ENCODE results near the gene RAPGEF5.

Gene RAPGEF5

GRCh38 chr7:22234227-22234626 is 122.7 kb downstream of the RAPGEF5 start:
- Histone ChIP-seq H3K36me3 (ENCODE audit: control insufficient read depth in 1 of 2, insufficient read depth in 2 of 2, low read length in 2 of 2) (no peaks in the 10 kb centered on the region), H3K4me3 (ENCODE audit: low read depth in 1 of 2, low read length in 2 of 2) (no peak overlapping the region), H3K27ac (ENCODE audit: low read length) (no peak overlapping the region), H3K27me3 (ENCODE audit: low read depth, low read length) (no peaks in the 10 kb centered on the region), H3K4me1 (ENCODE audit: control insufficient read depth in 1 of 2, insufficient read depth in 2 of 2, low read length in 2 of 2) (no peaks in the 10 kb centered on the region), H3K9me3 (ENCODE audit: control insufficient read depth in 1 of 2, low read length in 2 of 2) (no peaks in the 10 kb centered on the region)

GRCh38 chr7:22231806-22232205 is 125.1 kb downstream of the RAPGEF5 start:
- Histone ChIP-seq H3K9me3 (ENCODE audit: control insufficient read depth in 1 of 2, low read length in 2 of 2) (no peaks in the 10 kb centered on the region), H3K4me1 (ENCODE audit: control insufficient read depth in 1 of 2, insufficient read depth in 2 of 2, low read length in 2 of 2) (no peaks in the 10 kb centered on the region), H3K27ac (ENCODE audit: low read length) (no peak overlapping the region)

GRCh38 chr7:22231141-22231540 is 125.8 kb downstream of the RAPGEF5 start:
- Histone ChIP-seq H3K36me3 (ENCODE audit: control insufficient read depth in 1 of 2, insufficient read depth in 2 of 2, low read length in 2 of 2) (no peaks in the 10 kb centered on the region), H3K4me1 (ENCODE audit: control insufficient read depth in 1 of 2, insufficient read depth in 2 of 2, low read length in 2 of 2) (no peaks in the 10 kb centered on the region), H3K27ac (ENCODE audit: low read length) (no peak overlapping the region)

More at GRCh38 chr7:22231806-22232205, 125.1 kb downstream of the RAPGEF5 start:
- Histone ChIP-seq H3K27me3 (ENCODE audit: low read depth, low read length) (no peaks in the 10 kb centered on the region), H3K36me3 (ENCODE audit: control insufficient read depth in 1 of 2, insufficient read depth in 2 of 2, low read length in 2 of 2) (no peaks in the 10 kb centered on the region), H3K4me3 (ENCODE audit: low read depth in 1 of 2, low read length in 2 of 2) (no peak overlapping the region)

GRCh38 chr7:22230238-22230637 is 126.7 kb downstream of the RAPGEF5 start:
- no peak overlapping the region for H3K4me3 ChIP-seq (ENCODE audit: low read depth in 1 of 2, low read length in 2 of 2)
- no peaks in the 10 kb centered on the region for H3K27me3 ChIP-seq (ENCODE audit: low read depth, low read length)
- H3K36me3 ChIP-seq (ENCODE audit: control insufficient read depth in 1 of 2, insufficient read depth in 2 of 2, low read length in 2 of 2): no peaks in the 10 kb centered on the region
- H3K9me3 ChIP-seq (ENCODE audit: control insufficient read depth in 1 of 2, low read length in 2 of 2): no peaks in the 10 kb centered on the region
- H3K4me1 ChIP-seq (ENCODE audit: control insufficient read depth in 1 of 2, insufficient read depth in 2 of 2, low read length in 2 of 2): no peaks in the 10 kb centered on the region
- H3K27ac ChIP-seq (ENCODE audit: low read length): no peak overlapping the region

More at GRCh38 chr7:22231141-22231540, 125.8 kb downstream of the RAPGEF5 start:
- no peak overlapping the region for H3K4me3 ChIP-seq (ENCODE audit: low read depth in 1 of 2, low read length in 2 of 2)
- H3K9me3 ChIP-seq (ENCODE audit: control insufficient read depth in 1 of 2, low read length in 2 of 2): no peaks in the 10 kb centered on the region
- no peaks in the 10 kb centered on the region for H3K27me3 ChIP-seq (ENCODE audit: low read depth, low read length)

- H3K9me3 ChIP-seq (ENCODE audit: control insufficient read depth in 1 of 2, low read length in 2 of 2): no peaks in the 10 kb centered on the region
- H3K4me3 ChIP-seq (ENCODE audit: low read depth in 1 of 2, low read length in 2 of 2): no peak overlapping the region
- H3K36me3 ChIP-seq (ENCODE audit: control insufficient read depth in 1 of 2, insufficient read depth in 2 of 2, low read length in 2 of 2): no peaks in the 10 kb centered on the region
- H3K27me3 ChIP-seq (ENCODE audit: low read depth, low read length): no peaks in the 10 kb centered on the region
- H3K4me1 ChIP-seq (ENCODE audit: control insufficient read depth in 1 of 2, insufficient read depth in 2 of 2, low read length in 2 of 2): no peaks in the 10 kb centered on the region
- no peak overlapping the region for H3K27ac ChIP-seq (ENCODE audit: low read length)
These were observed 127.8 kb downstream of the RAPGEF5 start for GRCh38 chr7:22229148-22229547.

- no peak overlapping the region for H3K27ac ChIP-seq (ENCODE audit: low read length)
- peaks cover 0 to 4% of the 10 kb centered on the region in 2 donors for H3K4me1 ChIP-seq (ENCODE audit: control insufficient read depth in 1 of 2, insufficient read depth in 2 of 2, low read length in 2 of 2)
- no peaks in the 10 kb centered on the region for H3K9me3 ChIP-seq (ENCODE audit: control insufficient read depth in 1 of 2, low read length in 2 of 2)
- H3K36me3 ChIP-seq (ENCODE audit: control insufficient read depth in 1 of 2, insufficient read depth in 2 of 2, low read length in 2 of 2): no peaks in the 10 kb centered on the region
- H3K27me3 ChIP-seq (ENCODE audit: low read depth, low read length): no peaks in the 10 kb centered on the region
- H3K4me3 ChIP-seq (ENCODE audit: low read depth in 1 of 2, low read length in 2 of 2): no peak overlapping the region
These were observed 133.1 kb downstream of the RAPGEF5 start for GRCh38 chr7:22223807-22224206.

- H3K36me3 ChIP-seq (ENCODE audit: control insufficient read depth in 1 of 2, insufficient read depth in 2 of 2, low read length in 2 of 2): no peaks in the 10 kb centered on the region
- peaks cover 0 to 4% of the 10 kb centered on the region in 2 donors for H3K4me1 ChIP-seq (ENCODE audit: control insufficient read depth in 1 of 2, insufficient read depth in 2 of 2, low read length in 2 of 2)
- peak overlapping the region; percentile 21 for H3K27ac ChIP-seq (ENCODE audit: low read length)
- H3K4me3 ChIP-seq (ENCODE audit: low read depth in 1 of 2, low read length in 2 of 2): no peak overlapping the region
- no peaks in the 10 kb centered on the region for H3K9me3 ChIP-seq (ENCODE audit: control insufficient read depth in 1 of 2, low read length in 2 of 2)
- H3K27me3 ChIP-seq (ENCODE audit: low read depth, low read length): no peaks in the 10 kb centered on the region
These were observed 136.0 kb downstream of the RAPGEF5 start for GRCh38 chr7:22220941-22221340.

GRCh38 chr7:22219739-22220493 is 137.0 kb downstream of the RAPGEF5 start:
- H3K36me3 ChIP-seq (ENCODE audit: control insufficient read depth in 1 of 2, insufficient read depth in 2 of 2, low read length in 2 of 2): no peaks in the 10 kb centered on the region
- H3K9me3 ChIP-seq (ENCODE audit: control insufficient read depth in 1 of 2, low read length in 2 of 2): no peaks in the 10 kb centered on the region
- no peaks in the 10 kb centered on the region for H3K27me3 ChIP-seq (ENCODE audit: low read depth, low read length)
- H3K4me3 ChIP-seq (ENCODE audit: low read depth in 1 of 2, low read length in 2 of 2): peak overlapping the region; percentile 34 to 37
- H3K27ac ChIP-seq (ENCODE audit: low read length): peak overlapping the region; percentile 66
- H3K4me1 ChIP-seq (ENCODE audit: control insufficient read depth in 1 of 2, insufficient read depth in 2 of 2, low read length in 2 of 2): peaks cover 0 to 4% of the 10 kb centered on the region in 2 donors

GRCh38 chr7:22219036-22219435 is 137.9 kb downstream of the RAPGEF5 start:
- no peaks in the 10 kb centered on the region for H3K27me3 ChIP-seq (ENCODE audit: low read depth, low read length)
- peak overlapping the region; percentile 66 for H3K27ac ChIP-seq (ENCODE audit: low read length)
- H3K36me3 ChIP-seq (ENCODE audit: control insufficient read depth in 1 of 2, insufficient read depth in 2 of 2, low read length in 2 of 2): no peaks in the 10 kb centered on the region
- no peaks in the 10 kb centered on the region for H3K9me3 ChIP-seq (ENCODE audit: control insufficient read depth in 1 of 2, low read length in 2 of 2)
- peaks cover 0 to 4% of the 10 kb centered on the region in 2 donors for H3K4me1 ChIP-seq (ENCODE audit: control insufficient read depth in 1 of 2, insufficient read depth in 2 of 2, low read length in 2 of 2)
- H3K4me3 ChIP-seq (ENCODE audit: low read depth in 1 of 2, low read length in 2 of 2): peak overlapping the region; percentile 34 to 37

- Histone ChIP-seq H3K27me3 (ENCODE audit: low read depth, low read length) (no peaks in the 10 kb centered on the region), H3K9me3 (ENCODE audit: control insufficient read depth in 1 of 2, low read length in 2 of 2) (no peaks in the 10 kb centered on the region), H3K4me1 (ENCODE audit: control insufficient read depth in 1 of 2, insufficient read depth in 2 of 2, low read length in 2 of 2) (peaks cover 0 to 4% of the 10 kb centered on the region in 2 donors), H3K27ac (ENCODE audit: low read length) (peak overlapping the region; percentile 22), H3K4me3 (ENCODE audit: low read depth in 1 of 2, low read length in 2 of 2) (peak overlapping the region in 1 of 2 donors; percentile 34), H3K36me3 (ENCODE audit: control insufficient read depth in 1 of 2, insufficient read depth in 2 of 2, low read length in 2 of 2) (no peaks in the 10 kb centered on the region)
These were observed 140.0 kb downstream of the RAPGEF5 start for GRCh38 chr7:22216832-22217475.

GRCh38 chr7:22216309-22216708 is 140.6 kb downstream of the RAPGEF5 start:
- H3K4me3 ChIP-seq (ENCODE audit: low read depth in 1 of 2, low read length in 2 of 2): no peak overlapping the region
- no peak overlapping the region for H3K27ac ChIP-seq (ENCODE audit: low read length)

More at GRCh38 chr7:22216309-22216708, 140.6 kb downstream of the RAPGEF5 start:
- Histone ChIP-seq H3K27me3 (ENCODE audit: low read depth, low read length) (no peaks in the 10 kb centered on the region), H3K9me3 (ENCODE audit: control insufficient read depth in 1 of 2, low read length in 2 of 2) (no peaks in the 10 kb centered on the region), H3K36me3 (ENCODE audit: control insufficient read depth in 1 of 2, insufficient read depth in 2 of 2, low read length in 2 of 2) (no peaks in the 10 kb centered on the region), H3K4me1 (ENCODE audit: control insufficient read depth in 1 of 2, insufficient read depth in 2 of 2, low read length in 2 of 2) (peaks cover 0 to 4% of the 10 kb centered on the region in 2 donors)

Measured in muscle layer of duodenum (tissue), 2 donors.